Uterus (tissue), 2 donors: Measurements from ENCODE around the gene WDR7.

ENCODE experiments used
- POLR2A ChIP-seq, 2 donors: fragments of 450-650 bp; IDR thresholded peaks; one replicate each; pipeline ENCODE4 v1.6.1; 2016; ENCODE audit warnings: antibody characterized with exemption in 2 of 2, mild to moderate bottlenecking in 1 of 2, moderate library complexity in 1 of 2
- TF ChIP-seq, protein P1 (sequence below), 4 experiments: fragments of 200-600 bp in 2 of 4; fragments of 450-650 bp in 2 of 4; sonication (generic) in 2 of 4; IDR thresholded peaks; one replicate each; pipeline ENCODE4 v1.5.1; 2016 to 2019; ENCODE audit warnings: antibody characterized with exemption in 4 of 4, mild to moderate bottlenecking in 2 of 4, moderate library complexity in 1 of 4

DNA sequence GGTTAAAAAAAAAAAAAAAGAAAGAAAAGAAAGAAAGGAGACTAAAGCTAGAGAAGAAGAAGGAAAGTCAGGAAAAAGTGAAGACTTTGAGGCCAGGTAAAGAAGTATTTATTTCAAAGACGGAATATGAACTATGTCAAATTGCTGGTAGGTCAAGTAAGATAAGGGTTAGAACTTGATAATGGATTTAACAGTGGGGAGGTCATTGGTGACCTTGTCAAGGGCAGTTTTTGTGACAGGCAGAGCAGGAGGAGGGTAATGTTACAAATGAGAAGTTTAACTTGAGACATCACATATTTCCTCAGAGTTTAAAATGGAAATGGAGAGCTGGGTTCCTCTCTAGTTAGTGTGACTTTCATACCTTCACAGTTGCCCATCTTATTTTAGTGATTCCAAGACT, 9.5 kb downstream of the WDR7 start:
- TF ChIP-seq, protein P1, sequence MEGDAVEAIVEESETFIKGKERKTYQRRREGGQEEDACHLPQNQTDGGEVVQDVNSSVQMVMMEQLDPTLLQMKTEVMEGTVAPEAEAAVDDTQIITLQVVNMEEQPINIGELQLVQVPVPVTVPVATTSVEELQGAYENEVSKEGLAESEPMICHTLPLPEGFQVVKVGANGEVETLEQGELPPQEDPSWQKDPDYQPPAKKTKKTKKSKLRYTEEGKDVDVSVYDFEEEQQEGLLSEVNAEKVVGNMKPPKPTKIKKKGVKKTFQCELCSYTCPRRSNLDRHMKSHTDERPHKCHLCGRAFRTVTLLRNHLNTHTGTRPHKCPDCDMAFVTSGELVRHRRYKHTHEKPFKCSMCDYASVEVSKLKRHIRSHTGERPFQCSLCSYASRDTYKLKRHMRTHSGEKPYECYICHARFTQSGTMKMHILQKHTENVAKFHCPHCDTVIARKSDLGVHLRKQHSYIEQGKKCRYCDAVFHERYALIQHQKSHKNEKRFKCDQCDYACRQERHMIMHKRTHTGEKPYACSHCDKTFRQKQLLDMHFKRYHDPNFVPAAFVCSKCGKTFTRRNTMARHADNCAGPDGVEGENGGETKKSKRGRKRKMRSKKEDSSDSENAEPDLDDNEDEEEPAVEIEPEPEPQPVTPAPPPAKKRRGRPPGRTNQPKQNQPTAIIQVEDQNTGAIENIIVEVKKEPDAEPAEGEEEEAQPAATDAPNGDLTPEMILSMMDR (IDR thresholded peaks at IDR 0.05), result no peak
- no peak for TF ChIP-seq POLR2A (IDR thresholded peaks at IDR 0.05)
